Endometrial microvascular endothelial cells (primary cell): ENCODE data around the gene LARP1. TPM values are rescaled to one million over a fixed set of nuclear protein-coding genes. Genes with fewer than 3 reads are reported as not detected.
"Not testable (repeated sequence)": the region's sequence is repeated elsewhere in the genome, so short reads cannot be mapped to it uniquely, and the experiment has no call there.

Experiments used
- in situ Hi-C: cut with HindIII; loops from 2 replicates; pipeline ENCODE4 v1.10.0; 2017; ENCODE audit warnings: low sequenced_read_pairs, low pct_unique_long_range_greater_than_20kb; ENCODE audit errors: inconsistent ontology term
- total RNA-seq: library from RNA; depleted of rRNA; stranded (reverse); fragments of >200 nt; gene quantifications from one replicate; pipeline ENCODE4 v1.2.3, GENCODE V29; 2015; ENCODE audit errors: inconsistent ontology term

Gene LARP1
- total RNA-seq, 1 donor from 2014 or later: 106 TPM

DNA sequence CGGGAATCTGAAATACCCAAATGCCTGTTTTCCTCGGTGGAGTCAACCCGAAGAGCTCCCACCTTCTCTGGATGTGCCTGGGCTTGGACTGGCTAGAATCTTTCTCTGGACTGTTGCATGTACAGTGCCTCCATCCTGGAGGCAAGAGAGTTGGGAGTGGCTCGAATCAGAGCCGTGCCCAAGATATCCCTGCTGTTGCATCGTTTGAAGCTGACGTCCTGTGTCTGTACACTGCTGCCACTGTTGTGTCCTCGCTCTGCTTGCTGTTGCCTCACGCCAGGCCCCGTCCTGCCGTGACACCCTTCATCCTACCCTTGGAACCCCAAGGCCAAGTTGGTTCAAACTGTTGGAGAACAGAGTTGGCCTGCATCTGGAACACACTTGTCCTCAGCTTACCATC, 59.8 kb downstream of the LARP1 start:
- in situ Hi-C loops: no loop called here

GRCh38 chr5:154815684-154816247, 60.6 kb downstream of the LARP1 start:
- in situ Hi-C loops: no loop called here

DNA sequence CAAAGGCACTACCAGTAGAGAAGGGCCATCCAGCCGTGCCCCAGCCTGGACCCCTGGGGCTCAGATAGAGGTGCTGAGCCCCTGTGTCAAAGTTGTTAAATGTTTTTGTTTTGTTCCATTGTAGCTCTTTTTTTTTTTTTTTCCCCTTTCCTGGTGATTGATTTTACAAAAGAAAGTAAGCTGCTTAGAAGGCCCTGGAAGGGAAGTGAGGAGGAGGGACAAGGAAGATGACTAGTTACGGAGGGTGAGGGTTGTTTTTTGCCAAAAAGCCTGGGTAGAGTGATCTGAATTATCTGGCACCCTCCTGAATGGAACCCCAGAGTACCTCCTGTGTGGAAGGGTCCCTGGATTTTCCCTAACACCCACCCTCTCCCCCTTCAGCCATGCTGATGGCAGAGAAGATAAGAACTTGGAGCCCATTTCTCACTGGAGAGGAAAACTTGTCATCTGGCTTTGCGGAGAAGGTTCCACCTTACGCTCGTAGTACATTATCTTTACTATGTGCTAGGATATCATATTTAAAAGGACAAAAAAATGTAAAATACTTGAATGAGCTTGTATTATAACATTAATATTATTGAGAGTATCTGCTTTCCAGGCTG, 61.8 kb downstream of the LARP1 start:
- in situ Hi-C loops: no loop called here

DNA sequence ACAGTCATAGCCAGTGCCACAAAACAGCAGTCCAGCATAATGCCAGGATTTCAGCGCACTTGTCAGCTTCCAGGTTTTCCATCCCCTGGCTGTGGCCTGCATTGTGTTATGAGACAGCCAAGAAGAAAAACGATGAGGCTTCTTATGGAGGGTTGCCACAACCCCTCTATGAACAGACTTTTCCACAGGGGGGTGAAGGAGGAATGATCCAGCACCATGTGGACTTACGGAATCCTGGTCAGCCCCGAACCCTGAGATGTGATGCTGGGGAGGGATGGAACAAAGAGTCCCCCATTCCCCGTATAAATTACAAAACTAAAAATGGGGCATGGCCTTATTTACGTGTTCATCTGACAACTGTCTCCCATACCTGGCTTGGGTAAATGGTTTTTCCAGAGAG, 62.6 kb downstream of the LARP1 start:
- in situ Hi-C loops: no loop called here

DNA sequence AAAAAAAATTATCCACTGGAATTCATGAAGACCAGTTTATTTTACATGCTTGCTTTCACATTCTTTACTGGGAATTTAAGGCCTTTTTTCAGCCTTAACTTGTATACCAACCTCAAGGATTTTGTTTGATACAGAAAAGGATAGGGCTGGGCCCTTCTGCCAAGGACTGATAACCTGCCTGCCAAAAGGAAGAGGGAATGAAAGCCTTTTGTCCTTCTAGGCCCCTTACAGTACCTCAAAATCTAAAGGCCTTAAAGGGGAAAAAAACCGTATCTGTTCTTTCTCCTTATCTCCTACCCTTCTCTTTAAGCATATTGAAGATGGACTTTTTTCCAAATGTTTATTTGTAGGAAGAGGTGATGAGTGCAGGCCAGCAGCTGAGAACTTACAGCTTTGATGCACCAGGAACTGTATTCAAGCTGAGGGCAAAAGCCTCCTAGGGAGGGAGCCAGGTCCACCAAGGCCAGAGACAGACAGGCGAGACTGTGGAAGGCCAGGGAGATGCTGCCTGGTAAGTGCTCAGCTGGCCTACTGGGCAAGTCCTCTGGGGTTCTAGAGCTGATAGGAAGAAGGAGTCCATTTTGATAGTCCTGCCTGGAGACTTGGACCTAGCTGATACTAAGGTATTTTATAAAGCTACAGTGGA, 63.4 kb downstream of the LARP1 start:
- in situ Hi-C loops: no loop called here

DNA sequence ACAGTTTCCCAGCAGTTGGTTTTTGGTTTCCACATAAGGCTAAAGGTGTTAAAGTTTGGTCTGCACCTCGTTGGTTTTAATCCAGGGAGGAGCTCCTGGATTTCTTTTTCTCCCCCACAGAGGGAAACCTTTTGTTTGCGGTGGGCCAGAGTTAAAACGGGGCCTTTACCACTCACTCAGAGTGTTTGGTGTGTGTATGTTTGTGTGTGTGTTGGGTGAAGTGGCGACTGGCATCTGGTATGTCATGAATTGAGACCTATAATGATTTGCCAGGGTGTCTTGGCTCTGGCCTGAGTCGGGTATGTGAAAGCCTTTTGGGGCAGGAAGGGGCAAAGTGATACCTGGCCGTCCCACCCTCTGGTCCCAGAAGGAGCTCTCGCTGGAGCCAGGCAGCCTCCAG, 64.4 kb downstream of the LARP1 start:
- in situ Hi-C loops: no loop called here

GRCh38 chr5:154820383-154820782, 65.2 kb downstream of the LARP1 start:
- in situ Hi-C loops: no loop called here

DNA sequence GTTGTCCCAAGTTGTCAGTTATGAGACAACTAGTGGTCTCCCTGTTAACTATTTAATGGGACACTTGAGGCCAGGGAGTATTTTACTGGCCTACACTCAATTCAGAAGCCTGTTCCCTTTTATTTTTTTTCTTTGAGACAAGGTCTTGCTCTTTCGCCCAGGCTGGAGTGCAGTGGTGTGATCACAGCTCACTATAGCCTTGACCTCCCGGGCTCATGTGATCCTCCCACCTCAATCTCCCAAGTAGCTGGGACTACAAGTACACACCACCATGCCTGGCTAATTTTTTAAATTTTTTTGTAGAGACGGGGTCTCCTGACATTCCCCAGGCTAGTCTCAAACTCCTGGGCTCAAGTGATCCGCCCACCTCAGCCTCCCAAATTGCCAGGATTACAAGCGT, 67.7 kb downstream of the LARP1 start:
- in situ Hi-C loops: not testable (repeated sequence)

- in situ Hi-C loops: no loop called here
Measured at GRCh38 chr5:154823605-154824004, 68.4 kb downstream of the LARP1 start.

- in situ Hi-C loops: no loop called here
Measured at GRCh38 chr5:154824070-154824469, 68.9 kb downstream of the LARP1 start.

DNA sequence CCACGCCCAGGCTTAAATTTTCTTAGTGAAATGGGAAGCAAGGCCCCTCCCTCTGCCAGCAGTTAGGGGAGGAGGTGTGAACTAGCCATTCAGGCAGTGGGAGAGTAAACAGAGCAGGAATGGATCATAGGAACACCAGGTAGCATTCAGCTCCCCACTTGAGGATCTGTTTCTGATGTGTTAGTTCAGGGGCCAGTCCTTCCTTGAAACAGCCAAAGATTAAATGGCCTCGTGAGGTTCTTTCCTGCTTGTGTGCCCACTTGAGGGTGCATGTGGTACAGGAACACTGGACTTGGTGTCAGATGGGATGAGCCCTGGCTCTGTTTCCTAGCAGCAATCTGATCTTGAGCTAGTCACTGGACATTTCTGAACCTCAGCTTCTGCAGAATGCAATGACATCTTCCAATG, 74.0 kb downstream of the LARP1 start:
- in situ Hi-C loops: no loop called here

DNA sequence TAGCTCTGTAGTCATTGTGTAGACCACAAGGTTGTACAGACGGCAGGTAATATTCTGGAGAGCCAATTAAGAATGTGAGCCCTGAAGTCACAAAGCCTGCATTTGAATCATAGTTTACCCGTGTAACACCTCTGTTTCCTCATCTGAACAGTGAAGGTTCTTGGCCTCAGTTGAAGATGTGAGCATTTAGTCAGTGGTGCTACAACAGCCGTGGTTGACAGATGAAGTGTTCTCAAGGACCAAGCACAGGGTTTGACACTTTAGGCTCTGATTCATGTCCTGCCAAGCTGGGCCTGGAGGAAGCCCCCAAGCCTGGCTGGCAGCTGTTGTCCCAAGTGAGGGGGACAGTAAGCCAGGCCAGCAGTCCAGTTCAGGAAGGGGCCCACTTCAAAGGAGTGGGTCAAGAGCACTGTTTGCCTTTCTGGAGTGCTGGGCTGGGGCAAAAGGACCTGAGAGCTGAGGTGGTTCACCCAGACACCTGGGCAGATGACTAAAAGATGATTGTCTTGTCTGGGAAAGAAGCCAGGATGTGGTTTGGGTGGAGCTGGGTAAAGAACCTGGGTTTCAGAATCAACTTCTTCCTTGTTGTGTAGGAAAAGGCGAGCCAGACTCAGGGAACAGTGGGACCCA, 74.5 kb downstream of the LARP1 start:
- in situ Hi-C loops: no loop called here

GRCh38 chr5:154830219-154830595, 75.0 kb downstream of the LARP1 start:
- in situ Hi-C loops: no loop called here

GRCh38 chr5:154830596-154830995, 75.4 kb downstream of the LARP1 start:
- in situ Hi-C loops: no loop called here

DNA sequence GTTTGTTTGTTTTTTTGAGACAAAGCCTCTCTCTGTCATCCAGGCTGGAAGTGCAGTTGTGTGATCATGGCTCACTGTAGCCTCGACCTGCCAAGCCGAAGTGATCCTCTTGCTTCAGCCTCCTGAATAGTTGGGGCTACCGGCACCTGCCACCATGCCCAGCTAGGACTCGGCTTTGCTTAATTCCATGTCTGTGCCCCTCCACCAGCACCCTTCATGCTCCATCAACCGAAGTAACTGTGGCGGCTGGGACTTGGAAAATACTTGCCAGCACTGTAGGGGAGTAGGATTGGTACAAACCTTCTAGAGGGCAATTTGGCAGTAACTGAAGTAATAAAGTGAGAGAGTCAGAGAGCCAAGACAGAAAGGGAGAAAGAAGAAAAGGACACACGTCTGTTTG, 76.3 kb downstream of the LARP1 start:
- in situ Hi-C loops: no loop called here

DNA sequence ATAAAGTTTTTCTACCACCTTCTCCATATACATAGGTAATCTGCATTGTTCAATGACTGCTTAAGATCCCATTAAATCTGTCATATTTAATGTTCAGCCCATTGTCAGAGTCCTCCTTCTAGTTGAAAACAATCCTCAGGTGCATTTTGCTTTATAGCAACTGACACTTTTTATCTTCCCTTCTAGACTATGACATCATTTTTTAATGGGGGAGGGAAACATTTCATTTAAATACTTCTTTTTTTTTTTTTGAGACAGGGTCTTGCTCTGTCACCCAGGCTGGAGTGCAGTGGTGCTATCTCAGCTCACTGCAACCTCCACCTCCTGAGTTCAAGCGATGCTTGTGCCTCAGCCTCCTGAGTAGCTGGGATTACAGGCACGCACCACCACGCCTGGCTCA, 77.6 kb downstream of the LARP1 start:
- in situ Hi-C loops: not testable (repeated sequence)

DNA sequence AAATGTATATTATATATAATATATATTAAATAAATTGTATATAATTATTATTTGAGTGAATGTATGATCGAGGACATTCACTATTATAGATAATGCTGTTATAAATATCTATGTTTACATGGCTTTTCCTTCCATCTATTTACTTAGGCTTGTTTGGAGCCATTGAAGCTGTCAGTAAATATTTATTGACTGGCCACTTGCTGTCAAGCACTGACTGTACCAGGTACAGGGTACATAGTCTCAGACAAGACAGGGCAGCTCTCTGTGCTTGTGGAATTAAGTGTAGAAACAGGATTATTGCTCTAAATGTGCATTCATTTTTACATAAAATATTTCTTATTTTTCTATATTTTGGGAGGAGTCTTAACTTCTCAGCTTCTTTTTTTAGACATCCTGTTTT, 78.9 kb downstream of the LARP1 start:
- in situ Hi-C loops: no loop called here

GRCh38 chr5:154835701-154836052, 80.5 kb downstream of the LARP1 start:
- in situ Hi-C loops: not testable (repeated sequence)

DNA sequence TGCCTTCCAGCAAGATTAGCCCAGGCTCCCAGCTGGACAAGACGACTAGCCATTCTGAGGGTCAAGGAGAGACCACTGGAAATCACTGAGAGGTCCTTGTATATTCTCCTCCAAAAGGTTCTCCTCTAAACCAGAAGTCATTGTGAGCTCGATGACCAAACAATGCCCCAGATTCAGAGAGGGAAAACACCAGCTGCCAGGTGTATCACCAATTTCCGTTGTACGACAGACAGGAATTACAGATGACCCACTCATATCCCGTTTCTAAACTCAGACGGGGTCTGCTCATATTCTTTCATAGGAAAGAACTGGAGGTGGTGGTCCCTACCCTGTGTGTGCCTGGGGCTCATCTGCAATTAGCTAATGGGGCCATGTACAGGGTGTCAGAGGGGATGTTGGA, 81.0 kb downstream of the LARP1 start:
- in situ Hi-C loops: no loop called here
